Measurements from ENCODE around the gene CROCC2. TPM values are rescaled to one million over a fixed set of nuclear protein-coding genes. Genes with fewer than 3 reads are reported as not detected.

The CROCC2 gene
- total RNA-seq, 1 donor from 2014 or later: not detected

DNA sequence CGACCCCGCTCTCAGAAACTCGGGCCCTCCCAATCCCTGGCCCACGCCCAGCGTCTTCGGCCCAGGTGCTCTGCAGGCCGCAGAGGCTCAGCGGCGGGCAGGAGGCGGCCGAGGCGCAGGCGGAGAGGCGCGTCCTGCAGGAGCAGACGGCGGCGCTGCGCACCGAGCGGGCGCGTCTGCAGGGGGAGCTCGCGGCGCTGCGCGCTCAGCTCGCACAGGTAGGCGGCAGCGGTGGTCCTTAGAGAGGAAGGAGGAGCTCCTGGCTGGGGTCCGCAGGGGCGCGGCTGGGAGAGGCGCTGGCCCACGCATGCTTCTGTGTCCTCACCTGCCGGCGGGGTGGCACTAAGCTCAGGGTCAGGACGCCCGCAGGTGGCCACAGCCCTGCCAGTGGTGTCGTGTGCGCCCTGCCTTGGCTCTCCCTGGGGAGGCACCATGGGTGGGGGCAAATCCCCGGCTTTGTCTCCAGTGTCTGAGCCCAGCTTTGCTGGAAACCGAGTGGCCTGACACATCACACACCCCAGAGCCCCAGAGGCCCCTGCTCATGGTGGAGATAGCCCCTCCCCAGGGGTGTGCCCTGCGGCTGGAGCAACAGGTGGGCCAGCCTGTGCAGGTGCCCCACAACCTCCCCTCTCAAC is 77.3 kb downstream of the CROCC2 start:
- Mint-ChIP-seq H3K27ac (ENCODE audit: unreplicated experiment) (no peak overlapping the region), H3K36me3 (ENCODE audit: low read depth) (no peaks in the 10 kb centered on the region), H3K9me3 (ENCODE audit: low read depth) (no peaks in the 10 kb centered on the region), H3K27me3 (ENCODE audit: low read depth) (peaks cover 25% of the 10 kb centered on the region), H3K4me1 (ENCODE audit: low read depth) (peaks cover 15% of the 10 kb centered on the region), H3K4me3 (ENCODE audit: unreplicated experiment) (no peak overlapping the region)
- DNase-seq (ENCODE audit: low spot score): peak; percentile 82
- TF ChIP-seq, protein P1, sequence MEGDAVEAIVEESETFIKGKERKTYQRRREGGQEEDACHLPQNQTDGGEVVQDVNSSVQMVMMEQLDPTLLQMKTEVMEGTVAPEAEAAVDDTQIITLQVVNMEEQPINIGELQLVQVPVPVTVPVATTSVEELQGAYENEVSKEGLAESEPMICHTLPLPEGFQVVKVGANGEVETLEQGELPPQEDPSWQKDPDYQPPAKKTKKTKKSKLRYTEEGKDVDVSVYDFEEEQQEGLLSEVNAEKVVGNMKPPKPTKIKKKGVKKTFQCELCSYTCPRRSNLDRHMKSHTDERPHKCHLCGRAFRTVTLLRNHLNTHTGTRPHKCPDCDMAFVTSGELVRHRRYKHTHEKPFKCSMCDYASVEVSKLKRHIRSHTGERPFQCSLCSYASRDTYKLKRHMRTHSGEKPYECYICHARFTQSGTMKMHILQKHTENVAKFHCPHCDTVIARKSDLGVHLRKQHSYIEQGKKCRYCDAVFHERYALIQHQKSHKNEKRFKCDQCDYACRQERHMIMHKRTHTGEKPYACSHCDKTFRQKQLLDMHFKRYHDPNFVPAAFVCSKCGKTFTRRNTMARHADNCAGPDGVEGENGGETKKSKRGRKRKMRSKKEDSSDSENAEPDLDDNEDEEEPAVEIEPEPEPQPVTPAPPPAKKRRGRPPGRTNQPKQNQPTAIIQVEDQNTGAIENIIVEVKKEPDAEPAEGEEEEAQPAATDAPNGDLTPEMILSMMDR (IDR thresholded peaks at IDR 0.05): peak; percentile 78

DNA sequence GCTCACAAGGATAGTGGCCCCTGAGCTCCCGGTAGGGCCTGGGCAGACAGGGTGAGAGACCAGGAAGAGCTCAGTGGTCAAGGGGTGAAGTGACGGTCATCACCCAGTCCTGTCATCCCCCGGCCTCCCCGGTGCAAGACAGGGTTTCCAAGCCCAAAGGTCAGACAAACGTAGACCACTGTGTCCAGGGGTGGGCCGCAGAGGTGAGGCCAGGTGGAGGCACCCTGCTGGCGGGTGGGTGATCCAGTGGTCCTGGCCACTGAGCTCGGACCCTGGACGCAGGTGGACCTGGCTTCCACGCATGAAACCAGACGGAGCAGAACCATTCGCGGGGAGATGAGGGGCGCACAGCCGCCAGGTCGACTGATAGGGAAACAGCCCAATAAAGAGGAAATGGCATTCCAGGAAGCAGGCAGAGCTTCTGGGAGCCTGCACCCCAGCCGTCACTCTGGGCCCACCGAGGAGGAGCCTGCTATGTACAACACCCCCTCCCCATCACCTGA is 77.9 kb downstream of the CROCC2 start:
- Mint-ChIP-seq H3K36me3 (ENCODE audit: low read depth) (no peaks in the 10 kb centered on the region), H3K4me1 (ENCODE audit: low read depth) (peaks cover 15% of the 10 kb centered on the region), H3K27ac (ENCODE audit: unreplicated experiment) (no peak overlapping the region), H3K27me3 (ENCODE audit: low read depth) (peaks cover 25% of the 10 kb centered on the region), H3K4me3 (ENCODE audit: unreplicated experiment) (no peak overlapping the region), H3K9me3 (ENCODE audit: low read depth) (no peaks in the 10 kb centered on the region)
- TF ChIP-seq, protein P1 (IDR thresholded peaks at IDR 0.05): no peak
- peak; percentile 77 for DNase-seq (ENCODE audit: low spot score)

DNA sequence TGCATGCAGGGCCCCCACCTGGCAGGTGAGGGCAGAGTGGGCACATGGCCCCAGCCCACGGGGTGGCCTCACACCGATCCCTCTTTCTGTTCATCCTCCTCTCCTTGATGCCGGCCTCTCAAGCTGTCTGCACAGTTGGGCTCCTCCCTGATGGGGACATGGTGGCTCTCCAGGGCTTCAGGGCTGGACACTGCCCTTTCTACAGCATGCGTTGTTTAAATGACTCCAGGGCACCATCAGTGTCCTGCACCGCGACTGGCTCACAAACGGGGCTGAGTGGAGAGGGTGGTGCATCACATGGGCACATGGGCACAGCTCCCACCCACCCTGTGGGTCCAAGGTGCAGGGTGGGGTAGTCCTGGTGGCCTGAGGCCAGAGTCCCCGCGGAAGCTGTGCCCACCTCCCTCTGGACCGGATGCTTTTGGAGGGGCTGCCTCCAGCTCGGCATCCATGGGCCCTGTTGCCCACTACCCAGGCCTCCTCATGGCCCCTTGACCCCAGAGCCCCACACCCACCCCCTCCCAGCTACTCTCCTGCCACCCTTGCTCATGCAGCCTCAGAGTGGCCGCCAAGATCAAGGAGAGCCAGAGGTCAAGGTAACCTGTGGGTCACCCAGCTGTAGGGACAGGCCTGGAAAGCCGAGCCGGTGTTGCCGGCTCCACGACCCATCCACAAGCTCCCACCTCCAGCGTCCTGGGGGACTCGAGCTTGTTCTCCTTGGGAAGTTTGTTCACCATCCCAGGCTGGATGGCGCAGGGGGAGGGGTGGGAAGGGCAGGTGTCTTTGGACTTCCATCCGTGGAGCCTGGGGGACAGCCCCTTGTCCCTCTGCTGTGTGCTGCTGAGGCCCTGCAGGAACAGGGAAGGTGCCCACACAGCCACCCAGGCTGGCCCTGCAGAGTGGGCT is 80.0 kb downstream of the CROCC2 start:
- peaks cover 14% of the 10 kb centered on the region for H3K4me1 Mint-ChIP-seq (ENCODE audit: low read depth)
- H3K27ac Mint-ChIP-seq (ENCODE audit: unreplicated experiment): no peak overlapping the region
- no peak overlapping the region for H3K4me3 Mint-ChIP-seq (ENCODE audit: unreplicated experiment)
- TF ChIP-seq, protein P1 (IDR thresholded peaks at IDR 0.05): no peak
- no peaks in the 10 kb centered on the region for H3K9me3 Mint-ChIP-seq (ENCODE audit: low read depth)
- H3K27me3 Mint-ChIP-seq (ENCODE audit: low read depth): peaks cover 24% of the 10 kb centered on the region
- DNase-seq (ENCODE audit: low spot score): peak; percentile 59
- no peaks in the 10 kb centered on the region for H3K36me3 Mint-ChIP-seq (ENCODE audit: low read depth)

DNA sequence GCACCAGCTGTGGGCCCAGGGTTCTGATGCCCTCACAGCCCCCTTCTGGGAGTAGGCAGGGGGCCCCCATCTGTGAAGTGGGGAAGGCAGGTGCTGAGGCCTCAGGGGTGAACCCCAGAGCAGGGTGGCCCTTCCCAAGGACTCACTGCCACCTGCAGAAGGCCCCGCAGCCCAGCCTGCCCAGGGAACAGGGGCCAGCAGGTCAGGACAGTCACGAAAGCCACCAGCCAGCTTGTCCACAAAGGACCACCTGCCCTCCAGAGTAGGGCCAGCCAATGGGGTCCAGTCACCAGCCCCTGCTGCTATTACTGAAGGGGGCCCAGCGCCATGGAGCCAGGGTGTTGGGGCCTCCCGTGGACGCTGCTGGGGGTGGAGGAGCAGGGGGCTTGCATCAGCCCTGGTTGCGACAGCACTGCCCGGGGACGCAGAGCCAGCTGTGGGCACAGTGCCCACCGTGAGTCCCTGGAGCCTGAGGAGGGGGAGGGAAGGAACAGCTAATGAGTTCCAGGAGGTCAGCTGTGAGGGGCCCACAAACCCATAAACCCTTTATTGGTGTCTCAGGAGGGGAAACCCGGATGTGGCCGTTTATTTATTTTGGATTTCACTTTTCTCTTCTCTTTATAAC is 80.8 kb downstream of the CROCC2 start:
- no peak overlapping the region for H3K27ac Mint-ChIP-seq (ENCODE audit: unreplicated experiment)
- TF ChIP-seq, protein P1 (IDR thresholded peaks at IDR 0.05): no peak
- no peaks in the 10 kb centered on the region for H3K9me3 Mint-ChIP-seq (ENCODE audit: low read depth)
- peaks cover 19% of the 10 kb centered on the region for H3K27me3 Mint-ChIP-seq (ENCODE audit: low read depth)
- H3K4me1 Mint-ChIP-seq (ENCODE audit: low read depth): peaks cover 17% of the 10 kb centered on the region
- no peak overlapping the region for H3K4me3 Mint-ChIP-seq (ENCODE audit: unreplicated experiment)
- no peaks in the 10 kb centered on the region for H3K36me3 Mint-ChIP-seq (ENCODE audit: low read depth)
- peak; percentile 72 for DNase-seq (ENCODE audit: low spot score)

DNA sequence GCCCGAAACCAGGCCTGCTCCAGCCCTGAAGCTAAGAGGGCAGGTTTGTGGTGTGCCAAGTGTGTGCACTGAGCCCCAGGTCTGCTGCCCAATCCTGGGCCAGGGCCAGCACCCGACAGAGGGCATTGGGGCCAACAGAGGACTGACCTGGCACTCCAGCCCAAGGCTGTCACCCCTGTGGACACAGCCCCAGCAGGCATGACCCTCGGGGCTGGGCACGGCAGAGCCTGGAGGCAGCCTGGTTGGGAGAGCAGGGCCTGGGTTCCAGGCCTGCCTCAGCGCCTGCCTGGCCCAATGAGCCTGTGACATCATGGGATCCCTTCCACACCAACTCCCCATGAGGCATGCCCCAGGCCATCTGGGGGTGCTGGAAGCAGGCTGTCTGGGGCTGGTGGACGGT is 81.5 kb downstream of the CROCC2 start:
- no peak overlapping the region for H3K4me3 Mint-ChIP-seq (ENCODE audit: unreplicated experiment)
- peaks cover 24% of the 10 kb centered on the region for H3K4me1 Mint-ChIP-seq (ENCODE audit: low read depth)
- H3K27me3 Mint-ChIP-seq (ENCODE audit: low read depth): peaks cover 16% of the 10 kb centered on the region
- H3K36me3 Mint-ChIP-seq (ENCODE audit: low read depth): no peaks in the 10 kb centered on the region
- H3K27ac Mint-ChIP-seq (ENCODE audit: unreplicated experiment): no peak overlapping the region
- TF ChIP-seq, protein P1 (IDR thresholded peaks at IDR 0.05): no peak
- DNase-seq (ENCODE audit: low spot score): peak; percentile 78
- no peaks in the 10 kb centered on the region for H3K9me3 Mint-ChIP-seq (ENCODE audit: low read depth)

Data from chondrocyte (in vitro differentiated cells).